GM19438 (cell line): ENCODE data around the gene IL1RL1.

Source experiments
- ATAC-seq: cut with Tn5 transposase; IDR thresholded peaks from one replicate; pipeline ENCODE4 v1.9.1; 2021; ENCODE audit warnings: low read depth; ENCODE audit not compliant: unreplicated experiment

Gene IL1RL1

DNA sequence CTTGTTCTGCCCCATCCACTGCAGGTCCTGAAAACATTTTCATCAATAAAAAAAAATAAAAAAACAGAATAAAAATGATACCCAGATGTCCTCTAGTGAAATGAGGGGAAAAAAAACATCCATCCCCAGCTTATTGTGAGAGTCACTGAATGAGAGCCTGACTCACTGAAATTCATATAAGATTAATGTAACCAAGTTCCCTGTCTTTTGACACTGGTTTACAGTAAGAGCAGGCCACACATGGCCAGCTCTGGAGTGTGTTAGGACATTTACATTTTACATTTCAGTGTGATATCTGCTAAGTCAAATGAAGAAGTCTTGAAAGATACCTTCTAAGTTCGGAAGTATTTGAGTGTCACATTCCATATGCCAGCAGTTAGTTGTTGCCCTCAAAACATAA lies 23.1 kb downstream of the IL1RL1 start:
- no peak for ATAC-seq

DNA sequence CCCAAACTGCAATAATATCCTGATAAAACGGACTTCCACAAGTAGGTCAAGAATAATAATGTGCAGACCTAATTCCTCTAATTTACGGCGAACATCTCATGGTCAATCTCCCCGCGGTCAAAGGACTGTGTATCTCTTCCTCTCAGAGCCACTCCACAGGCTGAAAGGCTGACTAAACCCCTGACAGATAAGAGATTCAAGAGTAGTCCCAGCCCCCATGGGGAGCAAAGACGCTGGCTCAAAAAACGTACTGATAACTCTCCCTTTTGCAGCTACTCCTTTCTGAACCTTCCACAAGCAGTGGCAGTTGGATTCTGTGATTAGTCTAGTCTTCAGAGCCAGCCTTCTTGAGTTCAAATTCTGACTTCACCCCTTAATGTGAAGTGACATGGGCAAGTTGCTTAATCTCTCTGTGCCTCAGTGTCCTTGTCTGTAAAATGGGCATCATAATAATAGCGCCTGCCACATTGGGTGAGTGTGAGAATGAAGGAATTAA lies 24.6 kb downstream of the IL1RL1 start:
- no peak for ATAC-seq

GRCh38 chr2:102336502-102336945 lies 25.2 kb downstream of the IL1RL1 start:
- no peak for ATAC-seq

GRCh38 chr2:102337012-102337411 lies 25.6 kb downstream of the IL1RL1 start:
- no peak for ATAC-seq

DNA sequence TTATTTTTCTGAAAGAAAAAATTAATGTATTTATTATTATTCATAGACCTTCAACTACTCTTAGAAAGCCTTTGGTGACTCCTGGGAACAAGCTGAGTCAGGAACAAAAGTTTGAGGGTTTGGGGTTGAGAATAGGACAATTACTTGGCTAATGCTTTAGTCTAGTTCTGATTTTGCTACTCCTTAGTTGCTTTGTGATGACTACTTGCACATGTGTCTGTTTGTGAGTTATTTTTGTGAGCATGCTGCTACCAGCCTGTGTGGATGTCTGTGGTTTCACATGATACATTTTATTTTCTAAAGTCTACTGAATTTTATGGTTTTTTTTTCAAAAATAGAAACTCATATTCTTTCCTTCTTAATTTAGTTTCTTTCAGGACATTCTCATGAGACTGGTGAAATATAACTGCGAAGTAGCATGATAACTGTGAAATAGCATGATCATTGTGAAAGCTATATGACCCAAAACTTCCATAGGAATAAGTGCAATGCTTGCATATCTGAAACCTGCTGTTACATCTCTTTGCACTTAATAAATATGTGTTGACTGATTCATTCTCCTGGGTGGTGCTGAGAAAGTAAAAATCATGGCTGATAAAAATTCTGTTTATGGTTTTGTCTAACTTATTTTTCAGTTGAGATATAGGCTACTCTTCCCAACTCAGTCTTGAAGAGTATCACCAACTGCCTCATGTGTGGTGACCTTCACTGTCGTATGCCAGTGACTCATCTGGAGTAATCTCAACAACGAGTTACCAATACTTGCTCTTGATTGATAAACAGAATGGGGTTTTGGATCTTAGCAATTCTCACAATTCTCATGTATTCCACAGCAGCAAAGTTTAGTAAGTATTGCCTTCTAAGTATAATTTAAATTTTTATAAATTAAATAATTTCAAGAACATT lies 26.4 kb downstream of the IL1RL1 start:
- no peak for ATAC-seq

DNA sequence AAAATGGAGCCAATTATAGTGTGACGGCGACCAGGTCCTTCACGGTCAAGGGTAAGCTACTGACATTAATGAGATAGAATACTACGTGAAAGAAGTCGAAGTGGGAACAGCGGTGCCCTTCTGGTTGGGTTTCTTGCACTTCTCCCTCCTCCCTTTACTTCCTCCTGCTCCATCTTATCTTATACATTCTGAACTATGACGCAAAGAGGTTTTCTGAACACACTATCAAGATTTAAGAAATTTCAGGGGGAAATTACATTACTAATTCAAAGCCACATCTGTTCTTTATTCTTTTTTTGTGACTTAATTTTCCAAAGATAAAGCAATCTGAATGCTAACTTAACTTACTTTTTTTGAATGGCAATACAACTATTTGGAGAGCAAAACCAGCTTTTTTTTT lies 29.4 kb downstream of the IL1RL1 start:
- no peak for ATAC-seq

GRCh38 chr2:102342888-102343287 lies 31.5 kb downstream of the IL1RL1 start:
- ATAC-seq = no peak

- no peak for ATAC-seq
Measured at GRCh38 chr2:102344397-102344796, 33.0 kb downstream of the IL1RL1 start.

DNA sequence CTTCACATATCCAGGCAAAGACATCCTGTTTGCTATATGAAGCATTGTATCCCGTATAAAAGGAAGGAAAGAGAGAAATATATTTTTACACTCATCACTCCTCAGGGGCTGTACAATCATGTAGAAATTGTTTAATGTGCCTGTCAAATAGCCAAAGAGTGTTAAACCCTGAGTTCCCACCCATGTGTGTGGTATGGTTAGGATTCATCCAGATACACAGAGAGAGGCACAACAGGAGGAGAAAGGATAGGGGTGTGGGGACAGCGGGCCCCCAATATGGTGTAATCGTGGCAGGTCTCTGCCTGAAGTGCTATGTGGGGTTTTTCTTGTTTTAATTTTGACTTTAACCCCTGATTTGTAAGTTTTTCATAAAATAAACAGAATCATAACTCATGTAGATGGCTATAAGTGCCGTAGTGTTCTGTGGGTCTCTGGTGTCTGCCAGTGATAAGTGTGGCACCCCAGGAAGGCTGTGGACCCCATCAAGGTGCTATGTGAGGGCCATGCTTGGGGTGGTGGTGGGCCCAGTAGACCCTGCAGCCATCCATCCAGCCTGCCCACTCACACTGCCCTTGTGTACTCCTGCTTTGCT lies 34.1 kb downstream of the IL1RL1 start:
- no peak for ATAC-seq

DNA sequence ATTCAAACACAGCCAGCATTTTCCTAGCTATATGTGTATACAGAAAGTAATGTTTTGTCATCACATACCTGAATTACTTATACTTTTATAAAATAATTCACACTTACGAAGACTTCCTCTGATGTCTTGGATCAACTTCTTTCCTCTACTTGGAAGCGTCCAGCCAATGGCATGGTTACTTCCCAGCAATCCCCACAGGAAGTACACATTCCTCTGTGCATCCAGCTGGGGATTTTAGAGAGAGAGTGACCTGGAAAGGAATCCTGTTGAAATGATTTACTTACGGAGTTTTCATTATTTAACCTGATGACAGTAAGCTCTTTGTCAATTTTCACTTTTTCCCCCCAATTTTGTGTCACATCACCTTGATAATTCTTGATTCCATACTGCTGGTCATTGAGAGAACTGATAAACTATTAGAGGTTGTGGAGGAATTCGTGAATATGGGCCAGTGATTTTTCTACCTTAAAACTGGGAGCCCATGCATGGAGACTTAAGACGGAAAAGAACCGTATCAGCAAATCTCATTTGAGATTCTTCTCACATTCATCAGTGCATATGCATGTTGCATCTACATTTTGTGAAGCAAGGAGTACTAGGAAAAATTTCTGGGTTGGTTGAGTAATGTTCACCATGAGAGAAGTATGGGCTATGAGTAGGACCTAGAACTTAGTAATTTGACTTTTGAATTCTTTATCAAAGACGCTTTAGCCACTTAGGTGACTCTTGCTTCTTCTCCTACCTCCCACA lies 35.2 kb downstream of the IL1RL1 start:
- no peak for ATAC-seq

DNA sequence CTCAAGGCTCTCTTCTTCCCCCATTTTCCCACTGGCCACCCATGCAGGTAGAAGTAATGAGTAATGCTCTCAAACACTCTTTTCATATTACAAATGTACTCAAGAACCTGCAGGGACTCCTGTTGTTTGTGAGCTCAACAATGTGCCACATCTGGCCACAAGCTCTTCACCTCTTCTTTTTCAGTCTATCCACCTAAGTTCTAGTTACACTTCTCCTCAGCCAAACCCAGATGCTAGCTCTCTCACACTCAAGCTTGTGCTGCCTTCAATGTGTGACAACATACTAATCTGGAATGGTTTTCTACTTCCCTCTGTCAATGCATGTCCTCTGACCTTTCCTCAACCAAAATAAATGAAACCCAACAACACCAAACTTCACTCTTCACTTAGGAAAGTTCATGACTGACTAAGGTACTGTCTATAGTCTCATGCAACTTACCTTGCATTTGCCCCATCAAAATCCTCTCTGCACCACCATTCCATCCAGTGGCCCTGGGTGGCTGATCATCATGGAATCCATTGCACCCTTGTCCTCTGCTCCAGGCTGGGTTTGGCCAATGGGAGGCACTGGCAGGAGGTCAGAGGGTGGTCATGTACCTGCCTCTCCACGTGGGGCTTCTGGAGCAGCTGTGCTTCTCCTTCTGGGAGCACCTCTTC lies 38.9 kb downstream of the IL1RL1 start:
- ATAC-seq = no peak

- ATAC-seq = peak; percentile 89
Measured at GRCh38 chr2:102355526-102356380, 44.4 kb downstream of the IL1RL1 start, which contains the start of gene IL18R1. TSS of gene IL18R1 (plus strand) at chr2:102355796. CDS start at chr2:102362661, 6,865 bp downstream.

DNA sequence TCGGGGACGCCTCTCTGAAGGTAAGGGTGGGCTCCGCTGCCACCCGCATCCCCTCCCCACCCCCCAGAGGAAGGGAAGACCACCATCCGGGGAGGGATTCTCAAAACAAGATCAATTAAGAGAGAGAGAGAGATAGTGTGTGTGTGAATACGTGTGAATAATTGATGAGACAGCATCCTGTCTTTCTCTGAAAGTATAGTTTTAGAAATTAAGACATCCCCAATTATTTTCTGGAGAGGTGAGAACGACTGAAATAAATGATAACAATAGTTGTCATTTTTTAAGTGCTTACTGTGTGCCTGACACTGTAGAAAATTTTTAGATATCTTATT lies 45.0 kb downstream of the IL1RL1 start:
- ATAC-seq = no peak

GRCh38 chr2:102356741-102357140 lies 45.4 kb downstream of the IL1RL1 start:
- ATAC-seq = no peak

GRCh38 chr2:102357937-102358336 lies 46.6 kb downstream of the IL1RL1 start:
- ATAC-seq = no peak

- no peak for ATAC-seq
Measured at GRCh38 chr2:102358496-102358895, 47.1 kb downstream of the IL1RL1 start.

GRCh38 chr2:102359527-102359926 lies 48.2 kb downstream of the IL1RL1 start:
- ATAC-seq = no peak

DNA sequence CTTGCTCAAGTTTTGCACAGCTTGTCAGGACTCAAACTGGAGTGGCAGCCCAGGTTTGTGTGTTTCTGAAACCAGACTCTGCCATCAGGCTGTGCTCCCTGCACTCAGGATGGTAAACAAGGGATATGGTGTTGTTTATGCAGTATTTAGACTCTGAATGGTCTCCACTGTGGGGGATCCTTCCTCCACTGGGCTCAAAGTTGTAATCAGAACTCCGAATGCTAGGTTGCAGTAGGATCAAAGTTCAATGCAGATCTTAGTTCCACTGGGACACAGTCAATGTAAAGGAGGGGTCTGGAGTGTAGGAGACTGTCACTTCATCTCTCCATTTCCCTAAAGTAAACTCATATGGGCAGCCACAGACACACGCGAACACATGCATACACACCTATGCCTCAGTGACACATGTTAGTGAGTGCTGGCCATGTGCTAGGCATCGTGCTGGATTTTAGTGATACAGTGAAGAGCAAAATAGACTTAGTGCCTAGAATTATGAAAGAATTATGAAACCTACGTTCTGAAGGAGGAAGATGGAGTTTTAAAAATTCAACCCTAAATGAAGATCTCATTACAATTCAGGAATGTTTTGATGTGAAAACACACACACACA lies 50.4 kb downstream of the IL1RL1 start:
- ATAC-seq = no peak

- no peak for ATAC-seq
Measured at GRCh38 chr2:102365763-102366162, 54.4 kb downstream of the IL1RL1 start.
